Measurements from ENCODE around the gene PRR36.

PRR36 gene

GRCh38 chr19:7871437-7872305 is 2.5 kb downstream of the PRR36 start:
- peak; percentile 72 for DNase-seq (ENCODE audit: low read depth)

GRCh38 chr19:7870571-7871436 is 3.4 kb downstream of the PRR36 start:
- no peak for DNase-seq (ENCODE audit: low read depth)

GRCh38 chr19:7869910-7870511 is 4.2 kb downstream of the PRR36 start:
- peak; percentile 37 for DNase-seq (ENCODE audit: low read depth)

- DNase-seq (ENCODE audit: low read depth), result peak; percentile 75
Observed at GRCh38 chr19:7869453-7869909, 4.7 kb downstream of the PRR36 start.

GRCh38 chr19:7868671-7869452 is 5.3 kb downstream of the PRR36 start:
- DNase-seq (ENCODE audit: low read depth), result peak; percentile 73

GRCh38 chr19:7868326-7868670 is 5.9 kb downstream of the PRR36 start:
- DNase-seq (ENCODE audit: low read depth), result no peak

GRCh38 chr19:7867092-7867844 is 6.9 kb downstream of the PRR36 start:
- no peak for DNase-seq (ENCODE audit: low read depth)

- DNase-seq (ENCODE audit: low read depth), result no peak
Observed at GRCh38 chr19:7866399-7867091, 7.6 kb downstream of the PRR36 start.

- no peak for DNase-seq (ENCODE audit: low read depth)
Observed at GRCh38 chr19:7865262-7865911, 8.8 kb downstream of the PRR36 start.

- DNase-seq (ENCODE audit: low read depth), result no peak
Observed at GRCh38 chr19:7864690-7865074, 9.5 kb downstream of the PRR36 start.

- no peak for DNase-seq (ENCODE audit: low read depth)
Observed at GRCh38 chr19:7863971-7864689, 10.1 kb downstream of the PRR36 start.

- no peak for DNase-seq (ENCODE audit: low read depth)
Observed at GRCh38 chr19:7863157-7863970, 10.8 kb downstream of the PRR36 start.

GRCh38 chr19:7862413-7862951 is 11.7 kb downstream of the PRR36 start:
- DNase-seq (ENCODE audit: low read depth), result peak; percentile 72

GRCh38 chr19:7861619-7862412 is 12.4 kb downstream of the PRR36 start:
- no peak for DNase-seq (ENCODE audit: low read depth)

GRCh38 chr19:7860714-7861618 is 13.2 kb downstream of the PRR36 start:
- no peak for DNase-seq (ENCODE audit: low read depth)
